Heart right ventricle (tissue), 16 donors: ENCODE results near the gene NFIB. TPM values are rescaled to one million over a fixed set of nuclear protein-coding genes. Genes with fewer than 3 reads are reported as not detected.

ENCODE experiments used
- ATAC-seq, 8 donors: fragments of 200-7000 bp; cut with Tn5 transposase; one replicate each; pipeline ENCODE4 v1.9.1; 2020; ENCODE audit warnings: mild to moderate bottlenecking in 8 of 8, moderate library complexity in 8 of 8, moderate number of reproducible peaks in 1 of 8
- DNase-seq, 2 donors: peaks; one replicate each; pipeline ENCODE4 v3.0.0-alpha.2; 2020
- H3K27ac ChIP-seq, 10 donors: fragments of 200-600 bp; sonication (generic) in 2 of 10; one replicate each; pipeline versions ENCODE4 v1.5.0 to v1.8.0; 2020 to 2022; ENCODE audit warnings: mild to moderate bottlenecking in 3 of 10
- H3K27me3 ChIP-seq, 7 donors: fragments of 200-600 bp; one replicate each; pipeline ENCODE4 v1.8.0; 2021 to 2022; ENCODE audit warnings: mild to moderate bottlenecking in 2 of 7
- H3K36me3 ChIP-seq, 9 donors: fragments of 200-600 bp; sonication (generic) in 1 of 9; one replicate each; pipeline versions ENCODE4 v1.5.0 to v1.8.0; 2020 to 2022; ENCODE audit warnings: mild to moderate bottlenecking in 2 of 9
- H3K4me1 ChIP-seq, 9 donors: fragments of 200-600 bp; sonication (generic) in 1 of 9; one replicate each; pipeline versions ENCODE4 v1.5.0 to v1.8.0; 2020 to 2022; ENCODE audit warnings: mild to moderate bottlenecking in 4 of 9
- H3K4me3 ChIP-seq, 10 donors: fragments of 200-600 bp; sonication (generic) in 2 of 10; one replicate each; pipeline versions ENCODE4 v1.5.0 to v1.8.0; 2020 to 2022; ENCODE audit warnings: mild to moderate bottlenecking in 7 of 10, moderate library complexity in 2 of 10
- H3K9me3 ChIP-seq, 11 donors: fragments of 200-600 bp in 10 of 11; sonication (generic) in 2 of 11; one replicate each; pipeline versions ENCODE4 v1.5.0 to v1.8.0; 2013 to 2022; ENCODE audit warnings: mild to moderate bottlenecking in 2 of 11, control low read depth in 1 of 11, moderate library complexity in 1 of 11
- WGBS, 2 donors: extraction: QIAGEN DNeasy Blood & Tissue Kit; methylation state at CpG; one replicate each; pipeline ENCODE4 v1.1.7; 2013; ENCODE audit warnings: inconsistent platforms in 1 of 2; 5-methylcytosine and 5-hydroxymethylcytosine counted together
- intact Hi-C, 10 donors: fragments of 100-400 bp; cut with DNase I; formaldehyde crosslinking; loops; one replicate each; pipeline versions ENCODE4 v1.11.1 to v1.14.2; 2022
- polyA plus RNA-seq, 2 donors: library from polyadenylated mRNA; stranded (reverse); fragments of 200-250 nt; gene quantifications; one replicate each; pipeline ENCODE4 v1.2.3, GENCODE V29; 2013
- total RNA-seq, 10 donors: library from RNA; stranded (reverse); fragmentation: NEBNext Ultra II Directional in 3 of 10; extraction: Animal tissue kit (Norgen Biotek cat#: 25700) in 3 of 10; gene quantifications; one replicate each; pipeline versions ENCODE4 v1.2.1 to v1.2.4, GENCODE V29; 2021 to 2023
- TF ChIP-seq, protein P1 (sequence below), 9 donors: fragments of 200-600 bp; sonication (generic) in 2 of 9; IDR thresholded peaks; one replicate each; pipeline versions ENCODE4 v1.5.0 to v1.8.0; 2021 to 2022; ENCODE audit warnings: antibody characterized with exemption in 9 of 9, mild to moderate bottlenecking in 5 of 9, moderate library complexity in 1 of 9
- donor health status: Arrhythmogenic right ventricular cardiomyopathy.
- donor health status: ischemic (EF 13 %, LVEDD 7.1; RV severe dilation, severe dysfunction).
- donor health status: healthy with polysubstance abuse.
- donor health status: DM: no; HTN: yes; CAD: no.
- donor health status: DM: no; HTN: no; CAD: no.
- donor health status: ischemic (EF 25% LVEDD 6.9; RV normal size, moderate dysfunction).
- donor health status: ischemic (EF 25% LVEDD 5.7; RV mildly dilated, moderate dysfunction).
- donor health status: healthy.
- donor health status: DM: yes; HTN: yes; CAD: no.
- donor health status: Ischemic cardiomyopathy.
- donor health status: ischemic (EF 35%, LVEDD 5.7; RV mildly dilated, moderate dysfunction).
- donor health status: nonischemic (EF 11% LVEDD 7.7; RV severe dilation, severe dysfunction).
- donor health status: DM: yes; HTN: yes; CAD: no.
- donor health status: PGD.
- donor health status: ischemic (EF 29% LVEDD 5.4; RV normal size, mild dysfunction).
- donor health status: nonischemic (EF 23%, LVEDD 6.1; RV moderate dilation, normal function).

Gene NFIB
- total and polyA plus RNA-seq, 12 donors, result 16.7 to 145 (median 124) TPM

- no peaks in the 10 kb centered on the region for H3K36me3 ChIP-seq
- ATAC-seq (peak; percentile 16 to 66 (median 40)), DNase-seq (no peak)
- TF ChIP-seq, protein P1, sequence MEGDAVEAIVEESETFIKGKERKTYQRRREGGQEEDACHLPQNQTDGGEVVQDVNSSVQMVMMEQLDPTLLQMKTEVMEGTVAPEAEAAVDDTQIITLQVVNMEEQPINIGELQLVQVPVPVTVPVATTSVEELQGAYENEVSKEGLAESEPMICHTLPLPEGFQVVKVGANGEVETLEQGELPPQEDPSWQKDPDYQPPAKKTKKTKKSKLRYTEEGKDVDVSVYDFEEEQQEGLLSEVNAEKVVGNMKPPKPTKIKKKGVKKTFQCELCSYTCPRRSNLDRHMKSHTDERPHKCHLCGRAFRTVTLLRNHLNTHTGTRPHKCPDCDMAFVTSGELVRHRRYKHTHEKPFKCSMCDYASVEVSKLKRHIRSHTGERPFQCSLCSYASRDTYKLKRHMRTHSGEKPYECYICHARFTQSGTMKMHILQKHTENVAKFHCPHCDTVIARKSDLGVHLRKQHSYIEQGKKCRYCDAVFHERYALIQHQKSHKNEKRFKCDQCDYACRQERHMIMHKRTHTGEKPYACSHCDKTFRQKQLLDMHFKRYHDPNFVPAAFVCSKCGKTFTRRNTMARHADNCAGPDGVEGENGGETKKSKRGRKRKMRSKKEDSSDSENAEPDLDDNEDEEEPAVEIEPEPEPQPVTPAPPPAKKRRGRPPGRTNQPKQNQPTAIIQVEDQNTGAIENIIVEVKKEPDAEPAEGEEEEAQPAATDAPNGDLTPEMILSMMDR (IDR thresholded peaks at IDR 0.05), result no peak
- WGBS, 2 donors, result 40 to 43% methylated on average over 11 of the region's 11 CpGs
- intact Hi-C loops, result loop anchor here in 5 of 10 donors (5.0 to 10.0 kb wide), 5 partner anchors 39 to 117 kb away; partner anchors contain the start of gene NFIB (in 2 of the 5)
- no peaks in the 10 kb centered on the region for H3K27me3 ChIP-seq
- H3K4me3 ChIP-seq, result peak overlapping the region in 4 of 10 donors; percentile 4 to 8 (median 7)
- no peaks in the 10 kb centered on the region for H3K9me3 ChIP-seq
- H3K4me1 ChIP-seq, result peaks cover 12 to 100% (median 82%) of the 10 kb centered on the region in 9 donors
- H3K27ac ChIP-seq, result peak overlapping the region; percentile 10 to 85 (median 71)
These were observed 115.7 kb downstream of the NFIB start for GRCh38 chr9:14198047-14198840.

DNA sequence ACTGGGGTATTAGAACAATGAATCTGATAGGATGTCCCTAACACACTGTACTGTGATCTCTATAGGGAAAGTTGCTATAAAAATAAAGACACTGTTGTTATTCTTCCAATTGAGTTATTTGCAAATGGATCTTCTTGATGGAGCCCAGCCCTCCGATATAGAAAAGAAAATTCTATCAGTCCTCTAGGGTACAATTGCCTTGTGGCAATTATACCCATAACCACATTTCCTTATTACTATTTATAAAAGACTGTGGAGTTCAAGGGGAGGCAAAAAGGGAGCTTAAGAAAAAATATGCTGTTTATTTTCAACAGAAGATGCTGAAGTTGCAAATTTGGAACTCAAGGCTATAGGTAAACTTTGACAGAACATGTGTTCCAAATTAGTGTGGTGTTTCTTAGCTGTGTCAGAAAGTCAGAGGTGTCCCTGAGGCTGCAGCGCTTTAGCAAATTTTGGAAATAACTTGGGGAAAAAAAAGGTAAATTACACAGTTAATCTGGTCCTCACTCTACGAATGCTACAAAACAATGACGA lies 116.5 kb downstream of the NFIB start:
- Histone ChIP-seq H3K27ac (peak overlapping the region in 7 of 10 donors; percentile 10 to 85 (median 73)), H3K27me3 (no peaks in the 10 kb centered on the region), H3K4me1 (peaks cover 12 to 100% (median 81%) of the 10 kb centered on the region in 9 donors), H3K4me3 (no peak overlapping the region), H3K36me3 (no peaks in the 10 kb centered on the region), H3K9me3 (no peaks in the 10 kb centered on the region)
- ATAC-seq (no peak), DNase-seq (no peak)
- WGBS, 2 donors, result 78 to 84% methylated on average over 4 of the region's 4 CpGs
- TF ChIP-seq, protein P1 (IDR thresholded peaks at IDR 0.05), result no peak
- intact Hi-C loops, result loop anchor here in 5 of 10 donors (5.0 to 10.0 kb wide), 5 partner anchors 40 to 117 kb away; partner anchors contain the start of gene NFIB (in 2 of the 5)

GRCh38 chr9:14193328-14193990 lies 120.5 kb downstream of the NFIB start:
- TF ChIP-seq, protein P1 (IDR thresholded peaks at IDR 0.05), result no peak
- no peaks in the 10 kb centered on the region for H3K9me3 ChIP-seq
- H3K4me1 ChIP-seq, result peaks cover 8 to 95% (median 87%) of the 10 kb centered on the region in 9 donors
- no peak for DNase-seq
- peak overlapping the region in 2 of 10 donors; percentile 24 to 33 for H3K27ac ChIP-seq
- H3K36me3 ChIP-seq, result no peaks in the 10 kb centered on the region
- peak in 3 of 8 donors; percentile 33 to 46 (median 42) for ATAC-seq
- no peak overlapping the region for H3K4me3 ChIP-seq
- intact Hi-C loops, result loop anchor here in 2 of 10 donors (10.0 kb wide), 2 partner anchors 59 to 121 kb away; partner anchors contain the start of gene NFIB (in 1 of the 2)
- 49 to 52% methylated on average over 7 of the region's 7 CpGs for WGBS, 2 donors
- no peaks in the 10 kb centered on the region for H3K27me3 ChIP-seq

GRCh38 chr9:14192556-14192955 lies 121.4 kb downstream of the NFIB start:
- Histone ChIP-seq H3K36me3 (no peaks in the 10 kb centered on the region), H3K4me3 (no peak overlapping the region), H3K27ac (peak overlapping the region in 2 of 10 donors; percentile 13 to 24), H3K27me3 (no peaks in the 10 kb centered on the region), H3K4me1 (peaks cover 8 to 95% (median 86%) of the 10 kb centered on the region in 9 donors), H3K9me3 (no peaks in the 10 kb centered on the region)
- DNase-seq (no peak), ATAC-seq (peak in 1 of 8 donors; percentile 26)
- TF ChIP-seq, protein P1 (IDR thresholded peaks at IDR 0.05), result no peak
- intact Hi-C loops, result loop anchor here in 2 of 10 donors (10.0 kb wide), 2 partner anchors 58 to 122 kb away; partner anchors contain the start of gene NFIB (in 1 of the 2)
- WGBS, 2 donors, result 93 to 100% methylated on average over 1 of the region's 1 CpG
